Mesendoderm (in vitro differentiated cells): ENCODE data around the gene BCAR3. TPM values are rescaled to one million over a fixed set of nuclear protein-coding genes. Genes with fewer than 3 reads are reported as not detected.
A peak's percentile ranks its signal among the peaks of the same experiment; 100 is the strongest.

Experiments used
- DNase-seq: peaks from one replicate; pipeline ENCODE4 v3.0.0; 2013
- H2AK5ac ChIP-seq: 2 replicates; pipeline ENCODE4 v1.6.1; 2013; ENCODE audit warnings: low read length, inconsistent platforms
- H2BK120ac ChIP-seq: 2 replicates; pipeline ENCODE4 v1.6.1; 2013; ENCODE audit warnings: low read depth, mild to moderate bottlenecking, low read length, moderate library complexity, mixed read lengths
- H2BK15ac ChIP-seq: replicated peaks from 2 replicates; pipeline ENCODE4 v1.6.1; 2013; ENCODE audit warnings: low read depth, mild to moderate bottlenecking, moderate library complexity
- H2BK5ac ChIP-seq: 2 replicates; pipeline ENCODE4 v1.6.1; 2013; ENCODE audit warnings: low read length, inconsistent platforms
- H3K18ac ChIP-seq: 2 replicates; pipeline ENCODE4 v1.6.1; 2013; ENCODE audit warnings: mild to moderate bottlenecking, low read length, mixed read lengths
- H3K23ac ChIP-seq: one replicate; pipeline ENCODE4 v1.6.1; 2013; ENCODE audit warnings: low read length
- H3K27ac ChIP-seq: 2 replicates; pipeline ENCODE4 v1.5.1; 2013; ENCODE audit warnings: low read depth, mild to moderate bottlenecking, inconsistent platforms, low read length, moderate library complexity
- H3K27me3 ChIP-seq: 2 replicates; pipeline ENCODE4 v1.6.1; 2013; ENCODE audit warnings: low read length, control low read depth, mild to moderate bottlenecking, inconsistent platforms; ENCODE audit not compliant: insufficient read depth, poor library complexity
- H3K36me3 ChIP-seq: 2 replicates; pipeline ENCODE4 v1.6.1; 2013; ENCODE audit warnings: low read length, inconsistent platforms; ENCODE audit not compliant: control insufficient read depth, insufficient read depth
- H3K4ac ChIP-seq: one replicate; pipeline ENCODE4 v1.6.1; 2013; ENCODE audit warnings: low read depth, mild to moderate bottlenecking, low read length, moderate library complexity
- H3K4me1 ChIP-seq: 2 replicates; pipeline ENCODE4 v1.6.1; 2013; ENCODE audit warnings: low read depth, low read length, inconsistent platforms; ENCODE audit not compliant: control insufficient read depth
- H3K4me2 ChIP-seq: 2 replicates; pipeline ENCODE4 v1.6.1; 2013; ENCODE audit warnings: low read length
- H3K4me3 ChIP-seq: 2 replicates; pipeline ENCODE4 v1.5.1; 2013; ENCODE audit warnings: mild to moderate bottlenecking, low read length
- H3K56ac ChIP-seq: one replicate; pipeline ENCODE4 v1.6.1; 2013; ENCODE audit warnings: low read length
- H3K79me1 ChIP-seq: 2 replicates; pipeline ENCODE4 v1.6.1; 2013; ENCODE audit warnings: low read length, inconsistent platforms
- H3K79me2 ChIP-seq: 2 replicates; pipeline ENCODE4 v1.6.1; 2013; ENCODE audit warnings: mild to moderate bottlenecking, low read length; ENCODE audit not compliant: control insufficient read depth, insufficient read depth
- H3K9ac ChIP-seq: 2 replicates; pipeline ENCODE4 v1.6.1; 2013; ENCODE audit warnings: low read length, inconsistent platforms
- H4K5ac ChIP-seq: one replicate; pipeline ENCODE4 v1.6.1; 2013; ENCODE audit warnings: low read length
- H4K8ac ChIP-seq: one replicate; pipeline ENCODE4 v1.6.1; 2013; ENCODE audit warnings: low read depth, mild to moderate bottlenecking, control low read depth, low read length, moderate library complexity
- WGBS: extraction: QIAGEN DNeasy Blood & Tissue Kit; methylation state at CpG from one replicate; pipeline ENCODE4 v1.1.7; 2013; ENCODE audit warnings: low lambda C conversion rate, missing lambda C conversion rate; ENCODE audit not compliant: insufficient coverage; ENCODE audit errors: extremely low coverage; 5-methylcytosine and 5-hydroxymethylcytosine counted together
- polyA plus RNA-seq, 2 experiments: library from polyadenylated mRNA; stranded (reverse); fragments of 200-250 nt; gene quantifications; one replicate each; pipeline ENCODE4 v1.2.3, GENCODE V29; 2013

Gene BCAR3
- 23.5 TPM for polyA plus RNA-seq (2013, experiment 1 of 2)
- polyA plus RNA-seq (2013, experiment 2 of 2): 23.0 TPM

- peak within 1 kb of the TSS; percentile 96 for H3K27ac ChIP-seq
- peak within 1 kb of the TSS; percentile 87 for H3K4me3 ChIP-seq
- H3K79me1 ChIP-seq: peaks cover 12% of the 10 kb centered on the region
- no peak within 1 kb of the TSS for H3K23ac ChIP-seq
- peak within 1 kb of the TSS; percentile 19 for H2BK15ac ChIP-seq
- peaks cover 2% of the 10 kb centered on the region for H3K36me3 ChIP-seq
- H3K4me1 ChIP-seq: peaks cover 14% of the 10 kb centered on the region
- H2BK120ac ChIP-seq: peak within 1 kb of the TSS; percentile 85
- peak; percentile 91 for DNase-seq
- no peaks in the 10 kb centered on the region for H3K27me3 ChIP-seq
- peak within 1 kb of the TSS; percentile 66 for H2BK5ac ChIP-seq
- H4K5ac ChIP-seq: no peak within 1 kb of the TSS
- peak within 1 kb of the TSS; percentile 77 for H3K9ac ChIP-seq
- peak within 1 kb of the TSS; percentile 61 for H3K4me2 ChIP-seq
- WGBS: no CpG with 5 or more reads among the region's 105 CpGs
- peak within 1 kb of the TSS; percentile 84 for H3K56ac ChIP-seq
- H4K8ac ChIP-seq: no peak within 1 kb of the TSS
- peak within 1 kb of the TSS; percentile 100 for H3K4ac ChIP-seq
- H2AK5ac ChIP-seq: no peak within 1 kb of the TSS
- H3K79me2 ChIP-seq: peaks cover 47% of the 10 kb centered on the region
- peak within 1 kb of the TSS; percentile 100 for H3K18ac ChIP-seq
Measured at GRCh38 chr1:93681101-93681988, at the start of gene BCAR3. Gene BCAR3, minus strand, starts transcription at chr1:93681837. Its CDS starts 6,907 bp downstream, at chr1:93674930.

DNA sequence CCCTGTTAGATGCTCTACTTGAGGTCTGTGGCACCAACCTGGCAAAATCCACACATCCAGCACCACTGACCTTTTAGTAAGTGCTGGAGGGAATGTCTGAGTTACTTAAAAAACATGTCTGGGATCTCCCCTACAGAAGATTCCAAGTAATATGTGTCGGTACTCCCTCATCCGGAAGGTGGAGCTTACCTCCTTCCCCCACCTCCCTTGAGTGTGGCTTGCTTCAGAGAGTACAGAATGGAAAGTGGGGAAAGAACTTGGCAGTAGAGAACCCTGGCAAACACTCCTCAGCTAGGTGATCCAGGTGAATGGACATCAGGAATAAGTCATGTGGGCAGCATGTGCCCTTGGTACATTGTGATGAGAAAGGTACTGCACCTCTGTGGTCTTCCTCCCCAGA is 49.0 kb upstream of the BCAR3 start:
- no peak overlapping the region for H3K4me2 ChIP-seq
- no peaks in the 10 kb centered on the region for H3K36me3 ChIP-seq
- H3K23ac ChIP-seq: no peak overlapping the region
- no peak overlapping the region for H3K4me3 ChIP-seq
- H2BK15ac ChIP-seq: no peak overlapping the region
- H3K4ac ChIP-seq: no peak overlapping the region
- no CpG with 5 or more reads among the region's 2 CpGs for WGBS
- H3K18ac ChIP-seq: no peak overlapping the region
- H4K8ac ChIP-seq: no peak overlapping the region
- H3K4me1 ChIP-seq: peaks cover 2% of the 10 kb centered on the region
- no peaks in the 10 kb centered on the region for H3K79me2 ChIP-seq
- H2BK120ac ChIP-seq: no peak overlapping the region
- H3K27me3 ChIP-seq: no peaks in the 10 kb centered on the region
- H3K79me1 ChIP-seq: no peaks in the 10 kb centered on the region
- no peak for DNase-seq
- H4K5ac ChIP-seq: no peak overlapping the region
- H3K9ac ChIP-seq: no peak overlapping the region
- H3K56ac ChIP-seq: no peak overlapping the region
- no peak overlapping the region for H2BK5ac ChIP-seq
- no peak overlapping the region for H2AK5ac ChIP-seq
- H3K27ac ChIP-seq: no peak overlapping the region

DNA sequence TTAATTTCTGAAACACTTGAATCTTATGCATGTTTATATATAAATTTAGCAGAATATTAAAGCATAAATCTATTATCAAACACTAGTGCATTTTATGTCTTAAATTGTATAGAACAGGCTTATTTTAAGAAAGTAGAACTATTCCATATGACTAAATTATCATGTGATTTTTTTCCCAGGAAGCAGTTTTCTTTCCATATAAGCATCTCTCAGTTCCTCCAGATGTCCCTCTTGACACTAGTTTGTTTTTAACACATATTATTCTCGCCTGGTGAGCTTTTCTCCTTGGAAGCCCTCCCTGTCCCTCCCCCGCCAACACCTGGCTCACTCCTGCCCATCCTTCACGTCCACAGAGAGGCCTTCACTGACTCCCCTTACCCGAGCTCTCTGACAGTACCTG is 48.3 kb upstream of the BCAR3 start:
- Histone ChIP-seq H3K56ac (no peak overlapping the region), H3K4me2 (no peak overlapping the region), H3K18ac (no peak overlapping the region), H3K27me3 (no peaks in the 10 kb centered on the region), H3K23ac (no peak overlapping the region), H3K4me1 (peaks cover 2% of the 10 kb centered on the region), H2BK5ac (no peak overlapping the region), H3K79me2 (no peaks in the 10 kb centered on the region), H4K8ac (no peak overlapping the region), H2BK120ac (no peak overlapping the region), H2BK15ac (no peak overlapping the region), H3K27ac (no peak overlapping the region), H3K79me1 (no peaks in the 10 kb centered on the region), H3K4ac (no peak overlapping the region), H3K36me3 (no peaks in the 10 kb centered on the region), H3K9ac (no peak overlapping the region), H2AK5ac (no peak overlapping the region), H3K4me3 (no peak overlapping the region), H4K5ac (no peak overlapping the region)
- WGBS: no CpG with 5 or more reads among the region's 4 CpGs
- no peak for DNase-seq

GRCh38 chr1:93729502-93729901 is 47.9 kb upstream of the BCAR3 start:
- Histone ChIP-seq H2BK5ac (no peak overlapping the region), H3K4me1 (peaks cover 2% of the 10 kb centered on the region), H2BK120ac (no peak overlapping the region), H3K27me3 (no peaks in the 10 kb centered on the region), H4K8ac (no peak overlapping the region), H3K79me2 (no peaks in the 10 kb centered on the region), H2AK5ac (peak overlapping the region; percentile 62), H3K9ac (no peak overlapping the region), H3K18ac (no peak overlapping the region), H3K36me3 (no peaks in the 10 kb centered on the region), H3K56ac (peak overlapping the region; percentile 51), H4K5ac (no peak overlapping the region), H3K4me3 (no peak overlapping the region), H3K4ac (no peak overlapping the region), H3K79me1 (no peaks in the 10 kb centered on the region), H3K27ac (no peak overlapping the region), H2BK15ac (no peak overlapping the region), H3K23ac (no peak overlapping the region), H3K4me2 (no peak overlapping the region)
- no peak for DNase-seq
- no CpG with 5 or more reads among the region's 4 CpGs for WGBS

GRCh38 chr1:93728480-93729131 is 47.0 kb upstream of the BCAR3 start:
- Histone ChIP-seq H2AK5ac (peak overlapping the region; percentile 24), H3K23ac (no peak overlapping the region), H3K79me2 (no peaks in the 10 kb centered on the region), H3K36me3 (no peaks in the 10 kb centered on the region), H3K56ac (no peak overlapping the region), H3K79me1 (no peaks in the 10 kb centered on the region), H3K9ac (no peak overlapping the region), H2BK15ac (no peak overlapping the region), H2BK120ac (no peak overlapping the region), H4K5ac (no peak overlapping the region), H3K27me3 (no peaks in the 10 kb centered on the region), H3K18ac (no peak overlapping the region), H4K8ac (no peak overlapping the region), H3K27ac (no peak overlapping the region), H3K4me1 (peaks cover 2% of the 10 kb centered on the region), H3K4ac (no peak overlapping the region), H3K4me3 (no peak overlapping the region), H2BK5ac (no peak overlapping the region), H3K4me2 (no peak overlapping the region)
- no peak for DNase-seq
- WGBS: no CpG with 5 or more reads among the region's 13 CpGs
